KBM-7 (cell line): ENCODE measurements around the gene CYLD.

ENCODE experiments used
- DNase-seq: peaks from one replicate; pipeline ENCODE4 v3.0.0-alpha.2; 2015
- in situ Hi-C: fragments of 300-500 bp; cut with MboI; formaldehyde crosslinking; loops from 2 replicates; pipeline ENCODE4 v1.14.3; 2020; ENCODE audit warnings: low sequenced_read_pairs, low pct_unique_long_range_greater_than_20kb, mixed read lengths

CYLD gene

DNA sequence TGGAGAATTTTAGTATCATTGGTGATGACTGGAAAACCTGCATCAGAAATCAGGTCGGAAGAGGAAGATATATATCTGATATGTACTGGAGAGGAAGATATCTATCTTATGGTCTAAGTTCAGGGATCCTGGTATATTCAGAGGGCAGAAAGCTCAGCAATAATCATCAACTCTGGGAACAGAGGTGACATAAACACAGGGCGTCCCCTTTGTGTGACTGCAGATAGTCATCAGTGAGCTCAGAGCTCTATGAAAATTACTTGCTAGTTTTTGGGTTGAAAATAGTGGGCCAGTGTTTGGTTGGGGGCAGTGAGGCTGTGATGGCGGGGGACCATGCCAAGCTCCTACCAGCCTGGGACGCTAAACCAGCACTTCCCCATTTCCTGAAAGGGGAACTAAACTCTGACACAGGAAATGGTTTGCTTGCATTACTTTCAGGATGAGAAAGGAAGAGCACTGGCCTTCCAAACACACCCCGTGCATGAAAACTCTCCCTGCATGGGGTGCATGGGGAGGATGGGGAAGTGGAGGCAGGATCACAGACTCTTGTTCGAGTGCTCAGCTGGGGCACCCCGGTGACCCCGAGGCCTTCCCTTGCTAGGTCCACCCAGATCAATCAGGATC is 32.7 kb upstream of the CYLD start:
- DNase-seq: peak; percentile 91

DNA sequence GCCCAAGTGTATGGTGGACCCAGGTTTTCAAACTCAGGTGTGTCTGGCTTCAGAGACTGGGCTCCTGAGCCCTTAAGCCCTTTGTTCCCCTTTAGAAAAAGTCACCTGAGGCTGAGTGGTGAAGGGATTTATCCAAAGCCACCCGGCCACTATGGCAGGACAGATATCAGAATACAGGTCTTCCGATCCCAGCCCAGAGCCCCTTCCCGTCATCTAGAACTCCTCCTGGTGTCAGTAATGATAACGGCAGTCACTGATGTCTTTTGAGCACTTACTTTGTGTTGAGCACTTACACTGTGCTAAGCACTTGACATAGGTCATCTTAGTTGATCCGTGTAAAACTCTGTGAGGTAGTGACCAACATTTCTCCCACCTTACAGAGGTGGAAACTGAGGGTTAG is 31.9 kb upstream of the CYLD start:
- in situ Hi-C loops: no loop called here
- no peak for DNase-seq

More for the DNA sequence above, 32.7 kb upstream of the CYLD start:
- in situ Hi-C loops: no loop called here

- DNase-seq: no peak
- in situ Hi-C loops: no loop called here
Observed at GRCh38 chr16:50711040-50711439, 30.8 kb upstream of the CYLD start.

GRCh38 chr16:50711862-50712559 is 29.9 kb upstream of the CYLD start:
- in situ Hi-C loops: no loop called here

DNA sequence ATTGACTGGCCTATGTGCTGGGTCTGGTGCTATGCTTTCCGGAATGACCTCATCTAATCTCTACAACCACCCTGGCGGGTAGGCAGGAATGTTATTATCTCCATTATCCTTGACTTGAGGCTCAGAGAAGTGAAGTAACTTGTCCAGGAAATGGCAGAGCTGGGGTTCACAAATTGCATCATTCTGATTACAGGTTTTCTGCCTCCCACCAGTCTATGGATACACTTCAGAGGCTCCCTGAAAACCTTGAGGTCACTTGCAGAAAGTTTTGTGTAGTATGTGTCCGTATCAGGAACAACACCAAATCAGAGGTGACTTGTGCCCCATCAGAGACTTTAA is 29.4 kb upstream of the CYLD start:
- no peak for DNase-seq
- in situ Hi-C loops: no loop called here

More at GRCh38 chr16:50711862-50712559, 29.9 kb upstream of the CYLD start:
- DNase-seq: no peak

DNA sequence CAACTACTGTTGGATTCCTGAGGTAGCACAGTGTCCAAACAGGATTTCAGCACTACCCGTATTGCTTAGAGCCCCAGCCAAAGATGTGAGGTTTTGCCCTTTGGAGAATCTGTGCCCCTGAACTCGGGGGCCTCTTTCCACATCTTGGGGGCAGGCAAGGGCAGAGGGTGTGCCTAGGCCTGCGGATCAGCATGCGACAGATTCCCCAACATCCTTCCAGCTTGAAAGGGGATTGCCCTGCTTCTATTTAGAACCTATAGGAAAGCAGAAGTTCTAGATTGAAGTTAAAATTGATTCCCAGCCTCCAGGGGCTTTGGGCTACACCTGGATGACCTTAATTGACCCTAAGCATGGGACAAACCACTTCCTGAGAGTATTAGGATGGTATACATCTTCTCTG is 28.9 kb upstream of the CYLD start:
- in situ Hi-C loops: no loop called here
- DNase-seq: no peak

GRCh38 chr16:50717091-50717490 is 24.8 kb upstream of the CYLD start:
- in situ Hi-C loops: no loop called here

DNA sequence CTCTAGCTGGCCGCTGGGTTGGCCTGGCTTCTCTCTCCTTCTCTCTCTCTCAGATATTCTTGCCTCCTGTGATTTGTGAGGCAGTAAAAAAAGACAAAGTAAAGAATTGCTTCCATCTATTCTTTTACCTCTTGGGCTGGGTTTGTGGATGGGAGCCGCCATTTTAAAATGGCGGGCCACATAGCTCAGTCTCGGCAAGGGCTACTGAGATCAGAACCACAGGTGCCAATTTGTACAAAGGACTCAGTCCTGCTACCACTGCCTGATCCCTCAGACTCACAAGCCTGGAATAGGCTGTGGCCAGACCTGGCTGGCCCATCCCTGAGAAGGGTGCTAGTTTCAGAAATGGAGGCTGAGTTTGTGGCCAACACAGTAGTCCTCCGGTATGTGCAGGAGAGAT is 24.4 kb upstream of the CYLD start:
- in situ Hi-C loops: no loop called here
- no peak for DNase-seq

More at GRCh38 chr16:50717091-50717490, 24.8 kb upstream of the CYLD start:
- DNase-seq: no peak

- in situ Hi-C loops: no loop called here
- no peak for DNase-seq
Observed at GRCh38 chr16:50718061-50718760, 23.7 kb upstream of the CYLD start.

DNA sequence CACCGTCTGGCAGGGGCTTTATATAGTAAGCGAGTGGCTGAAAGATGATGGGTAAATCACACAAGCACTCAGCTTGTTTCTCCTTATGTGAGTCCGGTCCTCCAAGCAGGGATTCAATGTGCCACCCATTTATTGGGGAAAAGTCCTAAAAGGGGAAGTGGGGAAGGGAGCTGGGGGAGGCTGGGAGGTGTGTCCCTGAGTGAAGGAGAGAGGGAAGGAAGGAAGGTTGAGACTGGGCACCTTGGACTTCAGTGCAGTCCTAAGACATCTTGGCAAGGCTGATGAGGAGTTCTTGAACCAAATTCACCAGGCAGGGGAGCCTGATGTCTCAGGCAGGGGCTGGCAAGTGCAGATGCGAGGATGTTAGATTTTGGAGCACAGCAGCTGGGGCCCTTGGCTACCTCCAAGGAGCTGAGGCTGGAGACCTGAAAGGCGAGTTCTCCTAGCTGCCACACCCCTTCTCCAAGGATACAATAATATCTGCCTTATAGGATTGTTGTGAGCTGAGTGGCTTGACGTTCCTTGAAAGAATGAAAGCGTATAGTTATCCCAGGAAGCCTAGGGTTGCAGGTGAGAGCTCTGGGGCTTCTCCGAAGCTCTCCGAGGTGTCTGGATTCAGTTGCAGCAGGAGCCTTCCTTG is 23.0 kb upstream of the CYLD start:
- no peak for DNase-seq
- in situ Hi-C loops: no loop called here

- in situ Hi-C loops: no loop called here
- DNase-seq: peak; percentile 75
Observed at GRCh38 chr16:50719401-50720337, 22.2 kb upstream of the CYLD start.

GRCh38 chr16:50721549-50722404 is 20.1 kb upstream of the CYLD start:
- in situ Hi-C loops: no loop called here
- no peak for DNase-seq

DNA sequence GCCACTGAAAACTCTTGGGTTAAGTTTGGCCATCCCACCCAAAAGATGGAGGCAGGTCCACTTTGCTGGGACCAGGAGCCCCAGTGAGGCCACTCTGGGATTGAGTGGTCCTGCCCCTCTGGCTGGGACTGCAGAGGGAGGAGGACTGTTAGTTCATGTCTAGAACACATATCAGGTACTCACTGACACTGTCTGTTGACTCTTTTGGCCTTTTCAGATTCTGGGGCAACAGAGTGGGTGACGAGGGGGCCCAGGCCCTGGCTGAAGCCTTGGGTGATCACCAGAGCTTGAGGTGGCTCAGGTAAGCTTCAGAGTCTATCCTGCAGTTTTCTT is 19.5 kb upstream of the CYLD start:
- DNase-seq: no peak
- in situ Hi-C loops: no loop called here

- no peak for DNase-seq
- in situ Hi-C loops: no loop called here
Observed at GRCh38 chr16:50722960-50723359, 18.9 kb upstream of the CYLD start.

- in situ Hi-C loops: no loop called here
- DNase-seq: no peak
Observed at GRCh38 chr16:50724306-50724705, 17.6 kb upstream of the CYLD start.

GRCh38 chr16:50731130-50731988 is 10.5 kb upstream of the CYLD start:
- no peak for DNase-seq
- in situ Hi-C loops: no loop called here

GRCh38 chr16:50731989-50732832 is 9.7 kb upstream of the CYLD start:
- no peak for DNase-seq
- in situ Hi-C loops: no loop called here
